H9 (cell line): ENCODE measurements around the gene PLCG1. TPM values are rescaled to one million over a fixed set of nuclear protein-coding genes. Genes with fewer than 3 reads are reported as not detected.

Source experiments
- DNase-seq: peaks from one replicate; pipeline ENCODE4 v3.0.0-alpha.2; 2017
- H2AFZ ChIP-seq: one replicate; pipeline ENCODE4 v1.6.1; 2013; ENCODE audit warnings: mild to moderate bottlenecking, low read length, control low read depth, moderate library complexity
- H2AK5ac ChIP-seq: 2 replicates; pipeline ENCODE4 v1.6.1; 2013; ENCODE audit warnings: low read length, control low read depth, mixed read lengths; ENCODE audit not compliant: insufficient read length
- H2BK120ac ChIP-seq: one replicate; pipeline ENCODE4 v1.6.1; 2013; ENCODE audit warnings: low read depth, mild to moderate bottlenecking, low read length, control low read depth, inconsistent platforms; ENCODE audit not compliant: poor library complexity, severe bottlenecking
- H2BK12ac ChIP-seq: 2 replicates; pipeline ENCODE4 v1.6.1; 2013; ENCODE audit warnings: low read length, control low read depth, mixed read lengths, low read depth; ENCODE audit not compliant: insufficient read length
- H2BK15ac ChIP-seq: 2 replicates; pipeline ENCODE4 v1.6.1; 2013; ENCODE audit warnings: low read depth, low read length, control low read depth
- H2BK20ac ChIP-seq: one replicate; pipeline ENCODE4 v1.6.1; 2013; ENCODE audit warnings: low read depth, mild to moderate bottlenecking, low read length, control low read depth, inconsistent platforms; ENCODE audit not compliant: poor library complexity, severe bottlenecking
- H2BK5ac ChIP-seq: 2 replicates; pipeline ENCODE4 v1.6.1; 2013; ENCODE audit warnings: low read length, control low read depth, mixed read lengths; ENCODE audit not compliant: insufficient read length
- H3K14ac ChIP-seq: 2 replicates; pipeline ENCODE4 v1.6.1; 2013; ENCODE audit warnings: low read length, control low read depth; ENCODE audit not compliant: insufficient read depth
- H3K18ac ChIP-seq: 2 replicates; pipeline ENCODE4 v1.6.1; 2013; ENCODE audit warnings: low read depth, mild to moderate bottlenecking, mixed read lengths, low read length, control low read depth; ENCODE audit not compliant: insufficient read length
- H3K23ac ChIP-seq: 2 replicates; pipeline ENCODE4 v1.6.1; 2013; ENCODE audit warnings: low read length, control low read depth, mixed read lengths, low read depth; ENCODE audit not compliant: insufficient read length
- H3K23me2 ChIP-seq: 2 replicates; pipeline ENCODE4 v1.6.1; 2013; ENCODE audit warnings: low read depth, mild to moderate bottlenecking, mixed read lengths, low read length, control low read depth; ENCODE audit not compliant: insufficient read length, poor library complexity, severe bottlenecking
- H3K27ac ChIP-seq: 2 replicates; pipeline ENCODE4 v1.5.1; 2013; ENCODE audit warnings: low read length, control low read depth, mixed read lengths, low read depth; ENCODE audit not compliant: insufficient read length
- H3K27me3 ChIP-seq: 2 replicates; pipeline ENCODE4 v1.6.1; 2013; ENCODE audit warnings: low read length, control low read depth, inconsistent platforms; ENCODE audit not compliant: insufficient read depth
- H3K4ac ChIP-seq: 2 replicates; pipeline ENCODE4 v1.6.1; 2013; ENCODE audit warnings: low read depth, mild to moderate bottlenecking, control low read depth, inconsistent platforms, low read length, moderate library complexity
- H3K4me1 ChIP-seq: 2 replicates; pipeline ENCODE4 v1.6.1; 2013; ENCODE audit warnings: low read length, control low read depth, inconsistent platforms; ENCODE audit not compliant: insufficient read depth
- H3K4me2 ChIP-seq: 2 replicates; pipeline ENCODE4 v1.6.1; 2013; ENCODE audit warnings: low read length, control low read depth, mixed read lengths; ENCODE audit not compliant: insufficient read length, insufficient read depth
- H3K56ac ChIP-seq: 2 replicates; pipeline ENCODE4 v1.6.1; 2013; ENCODE audit warnings: low read depth, mild to moderate bottlenecking, mixed read lengths, low read length, control low read depth; ENCODE audit not compliant: insufficient read length
- H3K79me1 ChIP-seq: 2 replicates; pipeline ENCODE4 v1.6.1; 2013; ENCODE audit warnings: low read depth, mild to moderate bottlenecking, moderate library complexity, low read length, control low read depth, inconsistent platforms; ENCODE audit not compliant: insufficient read depth, poor library complexity, severe bottlenecking
- H3K79me2 ChIP-seq: 2 replicates; pipeline ENCODE4 v1.6.1; 2013; ENCODE audit warnings: low read length, control low read depth, inconsistent platforms; ENCODE audit not compliant: insufficient read depth
- H3K9ac ChIP-seq: 2 replicates; pipeline ENCODE4 v1.6.1; 2013; ENCODE audit warnings: low read length, control low read depth, mixed read lengths; ENCODE audit not compliant: insufficient read length; ENCODE audit errors: extremely low read depth
- H3K9me3 ChIP-seq: one replicate; pipeline ENCODE4 v1.6.1; 2013; ENCODE audit warnings: low read depth, low read length, inconsistent platforms; ENCODE audit not compliant: control insufficient read depth
- H3T11ph ChIP-seq: one replicate; pipeline ENCODE4 v1.6.1; 2013; ENCODE audit warnings: mild to moderate bottlenecking, low read length, control low read depth, inconsistent platforms
- H4K20me1 ChIP-seq: one replicate; pipeline ENCODE4 v1.6.1; 2013; ENCODE audit not compliant: control insufficient read depth, insufficient read length, insufficient read depth
- H4K5ac ChIP-seq: 2 replicates; pipeline ENCODE4 v1.6.1; 2013; ENCODE audit warnings: low read depth, mild to moderate bottlenecking, mixed read lengths, low read length, control low read depth; ENCODE audit not compliant: insufficient read length
- H4K8ac ChIP-seq: replicated peaks from 2 replicates; pipeline ENCODE4 v1.6.1; 2013; ENCODE audit warnings: low read length, control low read depth, mixed read lengths, low read depth; ENCODE audit not compliant: insufficient read length
- H4K91ac ChIP-seq: 2 replicates; pipeline ENCODE4 v1.6.1; 2013; ENCODE audit warnings: low read depth, mild to moderate bottlenecking, moderate library complexity, mixed read lengths, low read length, control low read depth; ENCODE audit not compliant: insufficient read length
- H3K27ac Mint-ChIP-seq, 3 experiments: 2 replicates in 2 of 3; 3 replicates in 1 of 3; pipeline ENCODE4 v1.8.0; 2020 to 2021; ENCODE audit warnings: mixed read lengths in 3 of 3, mild to moderate bottlenecking in 1 of 3, moderate library complexity in 1 of 3
- H3K27me3 Mint-ChIP-seq: 2 replicates; pipeline ENCODE4 v1.8.0; 2021; ENCODE audit warnings: low read depth, mild to moderate bottlenecking, moderate library complexity, mixed read lengths
- H3K36me3 Mint-ChIP-seq, 3 experiments: 2 replicates in 2 of 3; 3 replicates in 1 of 3; pipeline ENCODE4 v1.8.0; 2020 to 2021; ENCODE audit warnings: low read depth in 3 of 3, mixed read lengths in 3 of 3; ENCODE audit not compliant: insufficient read depth in 1 of 3
- H3K4me1 Mint-ChIP-seq, 2 experiments: 2 replicates each; pipeline ENCODE4 v1.8.0; 2020; ENCODE audit warnings: mixed read lengths in 2 of 2
- H3K4me3 Mint-ChIP-seq, 2 experiments: 2 replicates in 1 of 2; 3 replicates in 1 of 2; pipeline ENCODE4 v1.8.0; 2020 to 2021; ENCODE audit warnings: mild to moderate bottlenecking in 2 of 2, mixed read lengths in 2 of 2, moderate library complexity in 1 of 2
- H3K9me3 Mint-ChIP-seq, 2 experiments: 2 replicates in 1 of 2; 3 replicates in 1 of 2; pipeline ENCODE4 v1.8.0; 2020; ENCODE audit warnings: mild to moderate bottlenecking in 2 of 2, mixed read lengths in 2 of 2, moderate library complexity in 1 of 2
- WGBS: extraction: QIAGEN DNeasy Blood & Tissue Kit; methylation state at CpG from one replicate; pipeline ENCODE4 v1.1.7; 2013; ENCODE audit warnings: missing lambda C conversion rate, low lambda C conversion rate, mixed read lengths; ENCODE audit not compliant: insufficient read length; ENCODE audit errors: extremely low coverage; 5-methylcytosine and 5-hydroxymethylcytosine counted together
- total RNA-seq: library from RNA; stranded (reverse); gene quantifications from 2 replicates; pipeline ENCODE4 v1.2.1, GENCODE V29; 2021
- TF ChIP-seq, protein P1 (sequence below): fragments of 200-600 bp; sonication (generic); conservative IDR thresholded peaks from 3 replicates; pipeline ENCODE4 v1.8.0; 2021; ENCODE audit warnings: antibody characterized with exemption, mild to moderate bottlenecking

PLCG1 gene
- total RNA-seq, 1 experiment from 2014 or later = 171 TPM

DNA sequence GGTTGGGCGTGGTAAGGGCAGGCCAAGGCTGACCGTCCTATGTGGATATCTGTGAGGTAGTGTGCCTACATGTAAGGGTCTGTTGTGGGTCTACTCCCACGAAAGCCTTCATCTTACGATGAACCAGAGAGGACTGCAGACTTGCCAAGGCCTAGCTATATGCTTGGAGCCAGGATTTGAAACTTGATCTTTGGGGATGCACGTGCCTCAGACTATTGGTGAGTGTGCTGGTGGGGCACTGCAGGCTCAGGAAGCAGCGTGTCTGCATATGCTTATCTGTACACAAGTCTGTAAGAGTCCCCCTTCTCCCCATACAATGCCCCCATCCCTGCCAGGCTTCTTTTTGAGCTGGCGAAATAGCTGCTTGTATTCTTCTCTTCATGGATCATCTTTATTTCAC lies 17.9 kb downstream of the PLCG1 start:
- Histone ChIP-seq H3K9ac (no peak overlapping the region), H3K4me1 (peaks cover 7% of the 10 kb centered on the region), H3K9me3 (no peaks in the 10 kb centered on the region), H3K27me3 (no peaks in the 10 kb centered on the region), H2BK120ac (no peak overlapping the region), H4K20me1 (peaks cover 2% of the 10 kb centered on the region), H2AFZ (no peak overlapping the region), H4K8ac (no peak overlapping the region), H3K27ac (no peak overlapping the region), H2AK5ac (no peak overlapping the region), H3T11ph (no peak overlapping the region), H3K4ac (no peak overlapping the region), H2BK5ac (no peak overlapping the region), H2BK20ac (no peak overlapping the region), H3K4me2 (no peak overlapping the region), H4K91ac (no peak overlapping the region), H3K79me2 (peaks cover 54% of the 10 kb centered on the region; the same call in 1 of the 2 replicates), H3K23ac (no peak overlapping the region), H3K56ac (no peak overlapping the region), H3K14ac (no peak overlapping the region), H3K18ac (no peak overlapping the region), H3K79me1 (peaks cover 17% of the 10 kb centered on the region), H2BK15ac (no peak overlapping the region), H3K23me2 (no peaks in the 10 kb centered on the region), H2BK12ac (no peak overlapping the region), H4K5ac (no peak overlapping the region)
- no CpG with 5 or more reads among the region's 7 CpGs for WGBS
- no peak for DNase-seq
- H3K36me3 Mint-ChIP-seq = peaks cover 9 to 16% (median 11%) of the 10 kb centered on the region in 3 experiments
- H3K4me1 Mint-ChIP-seq = peaks cover 53 to 59% of the 10 kb centered on the region in 2 experiments
- peak overlapping the region in 1 of 3 experiments; percentile 68; a peak in 2 of 7 replicates for H3K27ac Mint-ChIP-seq
- no peaks in the 10 kb centered on the region for H3K9me3 Mint-ChIP-seq
- no peak overlapping the region for H3K4me3 Mint-ChIP-seq
- TF ChIP-seq, protein P1, sequence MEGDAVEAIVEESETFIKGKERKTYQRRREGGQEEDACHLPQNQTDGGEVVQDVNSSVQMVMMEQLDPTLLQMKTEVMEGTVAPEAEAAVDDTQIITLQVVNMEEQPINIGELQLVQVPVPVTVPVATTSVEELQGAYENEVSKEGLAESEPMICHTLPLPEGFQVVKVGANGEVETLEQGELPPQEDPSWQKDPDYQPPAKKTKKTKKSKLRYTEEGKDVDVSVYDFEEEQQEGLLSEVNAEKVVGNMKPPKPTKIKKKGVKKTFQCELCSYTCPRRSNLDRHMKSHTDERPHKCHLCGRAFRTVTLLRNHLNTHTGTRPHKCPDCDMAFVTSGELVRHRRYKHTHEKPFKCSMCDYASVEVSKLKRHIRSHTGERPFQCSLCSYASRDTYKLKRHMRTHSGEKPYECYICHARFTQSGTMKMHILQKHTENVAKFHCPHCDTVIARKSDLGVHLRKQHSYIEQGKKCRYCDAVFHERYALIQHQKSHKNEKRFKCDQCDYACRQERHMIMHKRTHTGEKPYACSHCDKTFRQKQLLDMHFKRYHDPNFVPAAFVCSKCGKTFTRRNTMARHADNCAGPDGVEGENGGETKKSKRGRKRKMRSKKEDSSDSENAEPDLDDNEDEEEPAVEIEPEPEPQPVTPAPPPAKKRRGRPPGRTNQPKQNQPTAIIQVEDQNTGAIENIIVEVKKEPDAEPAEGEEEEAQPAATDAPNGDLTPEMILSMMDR = no peak
- H3K27me3 Mint-ChIP-seq = peaks cover 2% of the 10 kb centered on the region; the same call in 1 of the 2 replicates
